HepG2 (cell line): ENCODE data around the gene TJAP1. TPM values are rescaled to one million over a fixed set of nuclear protein-coding genes. Genes with fewer than 3 reads are reported as not detected.
A peak's percentile ranks its signal among the peaks of the same experiment; 100 is the strongest.

ENCODE experiments used
- AKNA ChIP-seq: sonication (generic); formaldehyde crosslinking; IDR thresholded peaks from 2 replicates; pipeline ENCODE4 v1.4.0; 2020; ENCODE audit warnings: missing genetic modification reagents, borderline replicate concordance
- ERF ChIP-seq: IDR thresholded peaks from 2 replicates; pipeline ENCODE4 v1.6.1; 2018; ENCODE audit warnings: missing biosample characterization, missing genetic modification reagents
- MYPOP ChIP-seq: sonication (generic); formaldehyde crosslinking; IDR thresholded peaks from 2 replicates; pipeline ENCODE4 v1.8.1; 2023; ENCODE audit warnings: mild to moderate bottlenecking, moderate library complexity, missing genetic modification reagents
- NFKB2 ChIP-seq: sonication (generic); formaldehyde crosslinking; IDR thresholded peaks from 2 replicates; pipeline ENCODE4 v1.4.0; 2020; ENCODE audit warnings: missing genetic modification reagents, borderline replicate concordance
- NRL ChIP-seq: sonication (generic); formaldehyde crosslinking; IDR thresholded peaks from 2 replicates; pipeline ENCODE4 v1.5.0; 2020; ENCODE audit warnings: missing genetic modification reagents, mild to moderate bottlenecking, moderate library complexity, borderline replicate concordance
- STAT5B ChIP-seq: sonication (generic); formaldehyde crosslinking; IDR thresholded peaks from 2 replicates; pipeline ENCODE4 v1.4.0; 2020; ENCODE audit warnings: missing genetic modification reagents
- TFAP4 ChIP-seq: sonication (generic); IDR thresholded peaks from 2 replicates; pipeline ENCODE4 v1.6.1; 2016; ENCODE audit warnings: low read depth, borderline replicate concordance
- ZNF441 ChIP-seq: sonication (generic); formaldehyde crosslinking; IDR thresholded peaks from 2 replicates; pipeline ENCODE4 v1.7.0; 2021; ENCODE audit warnings: missing genetic modification reagents, borderline replicate concordance
- ZNF552 ChIP-seq: sonication (generic); formaldehyde crosslinking; IDR thresholded peaks from 2 replicates; pipeline ENCODE4 v1.9.0; 2022; ENCODE audit warnings: missing genetic modification reagents, mild to moderate bottlenecking, borderline replicate concordance
- ZNF7 ChIP-seq: IDR thresholded peaks from 2 replicates; pipeline ENCODE4 v1.6.1; 2016; ENCODE audit warnings: missing biosample characterization, missing genetic modification reagents
- ZNF782 ChIP-seq: sonication (generic); formaldehyde crosslinking; IDR thresholded peaks from 2 replicates; pipeline ENCODE4 v1.4.0; 2020; ENCODE audit warnings: missing genetic modification reagents, mild to moderate bottlenecking, borderline replicate concordance
- ZSCAN21 ChIP-seq: sonication (generic); formaldehyde crosslinking; IDR thresholded peaks from 2 replicates; pipeline ENCODE4 v1.8.0; 2022; ENCODE audit warnings: mild to moderate bottlenecking, missing genetic modification reagents, moderate library complexity, borderline replicate concordance
- polyA plus RNA-seq, 8 experiments: library from polyadenylated mRNA; depleted of rRNA in 3 of 8; stranded (reverse) in 7 of 8; unstranded in 1 of 8; fragments of >200 nt; fragmentation: Illumina TruSeq in 4 of 8; extraction: Trizol in 4 of 8; gene quantifications; 2 replicates each; pipeline versions ENCODE4 v1.2.1 to v1.2.3, GENCODE V29; 2011 to 2016; ENCODE audit warnings: low read depth in 4 of 8, missing spikeins in 1 of 8, mixed read lengths in 1 of 8; ENCODE audit not compliant: insufficient read depth in 1 of 8
- total RNA-seq, 5 experiments: library from RNA; depleted of rRNA; stranded (reverse); fragments of >200 nt; fragmentation: Illumina TruSeq; extraction: Trizol; gene quantifications; 2 replicates each; pipeline ENCODE4 v1.2.3, GENCODE V29; 2016; ENCODE audit warnings: low read depth in 1 of 5
- TF ChIP-seq, protein P1 (sequence below): IDR thresholded peaks from 2 replicates; pipeline ENCODE4 v1.6.1; 2012; ENCODE audit warnings: inconsistent platforms
- TF ChIP-seq, protein P2 (sequence below): IDR thresholded peaks from 2 replicates; pipeline ENCODE4 v1.6.1; 2016; ENCODE audit warnings: mild to moderate bottlenecking, missing biosample characterization, missing genetic modification reagents
- TF ChIP-seq, protein P3 (sequence below): sonication (generic); formaldehyde crosslinking; IDR thresholded peaks from 2 replicates; pipeline ENCODE4 v1.4.0; 2020; ENCODE audit warnings: missing genetic modification reagents, borderline replicate concordance
- TF ChIP-seq, protein P4 (sequence below): sonication (generic); formaldehyde crosslinking; IDR thresholded peaks from 2 replicates; pipeline ENCODE4 v1.8.0; 2022; ENCODE audit warnings: mild to moderate bottlenecking, missing genetic modification reagents, moderate library complexity

Gene TJAP1
- total and polyA plus RNA-seq, 2 of the 13 experiments (the other 11 are each of a cell fraction or from before 2014, with no cell fraction given), result 15.7 to 41.6 TPM

DNA sequence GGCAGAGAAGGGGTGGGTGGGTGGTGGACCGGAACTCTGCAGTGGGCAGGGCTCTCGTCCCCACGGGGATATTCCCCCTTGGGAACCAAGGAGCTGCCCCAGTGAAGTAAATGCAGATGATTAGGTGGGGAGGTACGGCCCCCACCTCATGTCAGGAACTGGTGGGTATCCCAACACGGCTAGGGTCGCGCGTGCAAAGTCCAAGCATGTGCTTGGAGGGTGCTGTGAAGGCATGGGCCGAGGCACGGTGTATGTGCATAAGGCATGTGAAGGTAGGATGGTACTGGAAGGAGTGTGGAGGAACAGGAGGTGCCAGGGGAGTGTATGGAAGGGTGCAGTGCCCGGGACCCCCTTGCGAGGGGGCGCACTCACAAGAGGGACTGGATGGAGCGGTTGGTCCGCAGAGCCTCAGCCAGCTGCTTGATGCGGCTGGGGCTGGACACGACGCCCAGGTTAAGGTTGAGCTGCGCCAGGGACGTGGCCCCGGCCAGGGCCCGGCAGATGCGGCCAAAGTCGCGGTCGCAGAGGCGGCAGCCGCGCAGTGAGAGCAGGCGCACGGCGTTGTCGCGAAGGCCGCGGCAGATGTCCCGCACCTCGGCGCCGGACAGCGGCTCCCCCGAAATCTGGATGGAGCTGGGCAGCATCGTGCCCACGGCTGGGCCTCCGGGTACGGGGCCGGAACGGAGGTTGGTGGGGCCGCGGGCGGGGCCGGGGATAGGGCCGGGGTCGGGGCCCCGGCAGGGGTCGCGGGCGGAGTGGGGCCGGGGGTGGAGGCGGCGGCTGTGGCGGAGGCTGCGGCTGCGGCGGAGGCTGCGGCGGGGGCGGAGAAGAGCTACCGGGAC, 32.0 kb downstream of the TJAP1 start (continued):
- peak; percentile 86; the same call in 1 of the 2 replicates for TF ChIP-seq MYPOP (CRISPR knock-in tag)
- TF ChIP-seq, protein P1, sequence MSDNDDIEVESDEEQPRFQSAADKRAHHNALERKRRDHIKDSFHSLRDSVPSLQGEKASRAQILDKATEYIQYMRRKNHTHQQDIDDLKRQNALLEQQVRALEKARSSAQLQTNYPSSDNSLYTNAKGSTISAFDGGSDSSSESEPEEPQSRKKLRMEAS, result peak; percentile 95
- no peak for TF ChIP-seq TFAP4
- 0 out of 2 replicates have a peak, but pooled peaks have one; percentile 16 for TF ChIP-seq NRL (CRISPR knock-in tag)
- no peak for TF ChIP-seq AKNA
- TF ChIP-seq ZNF552 (CRISPR knock-in tag), result peak; percentile 65
- TF ChIP-seq, protein P2, sequence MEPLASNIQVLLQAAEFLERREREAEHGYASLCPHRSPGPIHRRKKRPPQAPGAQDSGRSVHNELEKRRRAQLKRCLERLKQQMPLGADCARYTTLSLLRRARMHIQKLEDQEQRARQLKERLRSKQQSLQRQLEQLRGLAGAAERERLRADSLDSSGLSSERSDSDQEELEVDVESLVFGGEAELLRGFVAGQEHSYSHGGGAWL (CRISPR knock-in tag), result peak; percentile 55; the same call in 1 of the 2 replicates
- no peak for TF ChIP-seq ZNF7 (CRISPR knock-in tag)
- TF ChIP-seq ZNF441 (CRISPR knock-in tag), result peak; percentile 66; the same call in 1 of the 2 replicates
- TF ChIP-seq NFKB2 (CRISPR knock-in tag), result peak; percentile 69; the same call in 1 of the 2 replicates
- TF ChIP-seq ERF (CRISPR knock-in tag), result peak; percentile 37; the same call in 1 of the 2 replicates
- TF ChIP-seq STAT5B (CRISPR knock-in tag), result 0 out of 2 replicates have a peak, but pooled peaks have one; percentile 25
- peak; percentile 61; the same call in 1 of the 2 replicates for TF ChIP-seq ZNF782 (CRISPR knock-in tag)
- TF ChIP-seq, protein P3, sequence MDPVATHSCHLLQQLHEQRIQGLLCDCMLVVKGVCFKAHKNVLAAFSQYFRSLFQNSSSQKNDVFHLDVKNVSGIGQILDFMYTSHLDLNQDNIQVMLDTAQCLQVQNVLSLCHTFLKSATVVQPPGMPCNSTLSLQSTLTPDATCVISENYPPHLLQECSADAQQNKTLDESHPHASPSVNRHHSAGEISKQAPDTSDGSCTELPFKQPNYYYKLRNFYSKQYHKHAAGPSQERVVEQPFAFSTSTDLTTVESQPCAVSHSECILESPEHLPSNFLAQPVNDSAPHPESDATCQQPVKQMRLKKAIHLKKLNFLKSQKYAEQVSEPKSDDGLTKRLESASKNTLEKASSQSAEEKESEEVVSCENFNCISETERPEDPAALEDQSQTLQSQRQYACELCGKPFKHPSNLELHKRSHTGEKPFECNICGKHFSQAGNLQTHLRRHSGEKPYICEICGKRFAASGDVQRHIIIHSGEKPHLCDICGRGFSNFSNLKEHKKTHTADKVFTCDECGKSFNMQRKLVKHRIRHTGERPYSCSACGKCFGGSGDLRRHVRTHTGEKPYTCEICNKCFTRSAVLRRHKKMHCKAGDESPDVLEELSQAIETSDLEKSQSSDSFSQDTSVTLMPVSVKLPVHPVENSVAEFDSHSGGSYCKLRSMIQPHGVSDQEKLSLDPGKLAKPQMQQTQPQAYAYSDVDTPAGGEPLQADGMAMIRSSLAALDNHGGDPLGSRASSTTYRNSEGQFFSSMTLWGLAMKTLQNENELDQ (CRISPR knock-in tag), result 0 out of 2 replicates have a peak, but pooled peaks have one; percentile 29
- TF ChIP-seq, protein P4, sequence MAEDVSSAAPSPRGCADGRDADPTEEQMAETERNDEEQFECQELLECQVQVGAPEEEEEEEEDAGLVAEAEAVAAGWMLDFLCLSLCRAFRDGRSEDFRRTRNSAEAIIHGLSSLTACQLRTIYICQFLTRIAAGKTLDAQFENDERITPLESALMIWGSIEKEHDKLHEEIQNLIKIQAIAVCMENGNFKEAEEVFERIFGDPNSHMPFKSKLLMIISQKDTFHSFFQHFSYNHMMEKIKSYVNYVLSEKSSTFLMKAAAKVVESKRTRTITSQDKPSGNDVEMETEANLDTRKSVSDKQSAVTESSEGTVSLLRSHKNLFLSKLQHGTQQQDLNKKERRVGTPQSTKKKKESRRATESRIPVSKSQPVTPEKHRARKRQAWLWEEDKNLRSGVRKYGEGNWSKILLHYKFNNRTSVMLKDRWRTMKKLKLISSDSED (CRISPR knock-in tag), result no peak
- TF ChIP-seq ZSCAN21 (CRISPR knock-in tag), result peak; percentile 76; the same call in 1 of the 2 replicates
